ENCODE results near the gene PYCR2.

PYCR2 gene

DNA sequence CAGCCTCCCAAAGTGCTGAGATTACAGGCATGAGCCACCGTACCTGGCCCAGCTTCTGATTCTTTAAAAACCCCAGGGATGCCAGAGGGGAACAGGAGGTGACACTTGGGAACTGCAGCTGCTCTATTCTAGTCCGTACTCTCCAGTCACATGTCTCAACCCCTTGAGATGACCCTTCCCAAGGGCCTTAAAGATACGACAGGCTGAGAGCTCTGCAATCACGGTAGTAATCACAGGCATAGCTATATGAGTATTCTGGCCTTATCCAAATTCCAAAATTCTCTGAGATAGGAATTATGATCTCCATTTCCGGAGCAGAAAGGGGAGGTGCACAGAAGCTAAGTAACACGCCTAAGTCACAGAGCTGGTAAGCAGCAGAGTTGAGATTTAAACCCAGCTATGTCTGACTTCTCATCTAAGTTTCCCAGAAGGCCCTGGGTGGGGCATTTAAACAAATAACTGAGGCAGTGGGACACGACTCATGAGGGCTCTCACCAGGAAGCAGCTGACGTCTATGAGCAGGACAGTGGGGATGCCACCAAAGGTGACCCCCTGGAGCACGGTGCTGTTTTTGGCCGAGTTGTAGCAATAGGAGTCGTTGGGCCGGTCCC lies 47.0 kb downstream of the PYCR2 start:
- no peak for DNase-seq (ENCODE audit: low spot score)

DNA sequence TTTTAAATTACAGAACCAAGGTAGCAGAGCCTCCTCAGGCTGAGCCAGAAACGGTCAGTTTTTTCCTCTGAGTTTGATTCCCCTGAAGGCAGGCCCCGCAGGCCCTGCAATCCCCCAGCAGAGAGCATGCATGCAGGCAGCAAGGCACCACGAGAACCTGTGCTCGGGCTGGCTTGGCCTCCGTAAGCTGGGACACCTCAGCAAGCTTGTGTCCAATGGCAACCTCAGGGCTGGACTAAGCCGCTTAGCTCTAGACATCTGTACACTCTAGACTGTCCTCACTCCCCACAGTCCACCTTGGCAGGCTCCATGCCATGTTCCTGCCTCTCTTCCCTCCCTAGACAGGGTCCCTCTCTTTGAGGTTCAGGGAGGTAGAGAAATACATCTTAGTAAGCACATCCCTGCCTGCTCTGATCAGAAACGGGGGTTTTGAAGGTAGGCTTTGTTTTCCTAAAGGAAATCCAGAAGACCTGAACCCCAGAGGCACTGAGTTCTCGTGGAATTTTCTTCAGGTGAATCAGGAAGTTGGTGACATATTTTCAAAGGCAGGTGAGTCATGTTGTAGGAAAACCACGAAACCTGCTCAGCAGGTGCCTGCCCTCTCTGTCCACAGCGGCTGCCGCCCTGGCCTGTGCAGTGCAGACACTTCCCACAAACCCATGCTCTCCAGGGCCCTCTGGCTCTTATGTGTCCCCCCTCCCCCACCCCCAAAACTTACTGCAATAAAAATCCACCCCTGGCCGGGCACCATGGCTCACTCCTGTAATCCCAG lies 48.8 kb downstream of the PYCR2 start:
- DNase-seq (ENCODE audit: low spot score): no peak

DNA sequence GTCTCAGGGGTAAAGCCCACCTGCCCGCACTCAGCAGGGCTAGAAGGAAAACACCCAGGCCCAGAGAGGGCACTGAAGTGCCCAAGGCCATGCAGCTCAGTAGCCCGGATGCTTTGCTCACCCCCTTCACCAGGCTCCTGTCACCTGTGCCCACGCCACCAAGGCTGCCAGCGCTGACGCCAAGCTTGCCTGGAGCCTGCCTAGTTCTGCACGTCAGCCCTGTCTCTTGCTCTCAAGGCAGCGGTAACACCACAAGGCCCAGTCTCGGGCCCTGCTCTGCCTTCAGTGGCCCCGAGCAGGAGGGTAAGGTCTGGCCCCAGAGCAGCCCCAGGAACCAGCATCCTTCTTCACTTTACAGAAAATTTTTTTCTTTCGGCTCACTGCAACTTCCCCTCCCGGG lies 49.6 kb downstream of the PYCR2 start:
- DNase-seq (ENCODE audit: low spot score): no peak

DNA sequence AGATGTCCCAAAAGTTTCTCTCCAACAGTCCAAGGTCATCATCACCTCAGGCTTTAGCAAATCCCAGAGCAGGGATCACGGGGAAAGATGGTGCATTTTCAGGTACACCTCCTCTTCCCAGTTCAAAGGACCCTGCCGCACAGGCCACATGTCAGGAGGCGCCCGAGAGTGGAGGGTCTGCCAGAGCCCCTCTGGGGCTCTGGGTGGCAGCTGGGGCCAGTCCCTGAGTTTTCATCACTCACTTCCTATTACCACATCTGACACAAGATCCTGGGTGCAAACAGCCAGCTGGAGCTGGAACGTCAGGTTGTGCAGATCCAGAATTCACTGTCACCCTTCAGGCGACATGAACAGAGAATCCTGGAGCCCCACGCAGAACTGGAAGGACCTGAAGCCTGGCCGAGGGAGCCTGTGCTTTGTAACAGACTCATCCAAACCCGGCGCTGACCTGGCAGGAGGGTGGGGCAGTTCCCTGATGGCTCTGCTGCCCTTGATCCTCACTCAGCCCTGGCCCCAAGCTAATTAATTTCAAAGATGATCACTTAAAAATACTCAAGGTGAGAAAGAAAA lies 50.7 kb downstream of the PYCR2 start:
- DNase-seq (ENCODE audit: low spot score): no peak

DNA sequence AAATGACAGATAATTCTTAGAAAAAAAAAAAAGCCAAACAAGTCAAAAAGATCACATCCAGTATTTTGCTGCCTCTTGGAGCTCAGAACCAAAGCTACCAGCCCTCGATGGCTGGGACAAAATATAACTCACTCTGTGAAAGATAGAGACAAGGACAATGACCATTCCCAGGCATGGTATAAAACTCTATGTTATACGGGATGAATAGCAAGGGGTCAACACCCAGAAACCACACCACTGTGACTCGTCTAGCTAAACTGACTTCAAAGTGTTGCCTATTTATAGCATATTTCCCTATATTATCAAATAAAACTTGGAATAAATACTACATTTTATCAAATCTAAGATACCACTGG lies 52.0 kb downstream of the PYCR2 start:
- DNase-seq (ENCODE audit: low spot score): no peak

DNA sequence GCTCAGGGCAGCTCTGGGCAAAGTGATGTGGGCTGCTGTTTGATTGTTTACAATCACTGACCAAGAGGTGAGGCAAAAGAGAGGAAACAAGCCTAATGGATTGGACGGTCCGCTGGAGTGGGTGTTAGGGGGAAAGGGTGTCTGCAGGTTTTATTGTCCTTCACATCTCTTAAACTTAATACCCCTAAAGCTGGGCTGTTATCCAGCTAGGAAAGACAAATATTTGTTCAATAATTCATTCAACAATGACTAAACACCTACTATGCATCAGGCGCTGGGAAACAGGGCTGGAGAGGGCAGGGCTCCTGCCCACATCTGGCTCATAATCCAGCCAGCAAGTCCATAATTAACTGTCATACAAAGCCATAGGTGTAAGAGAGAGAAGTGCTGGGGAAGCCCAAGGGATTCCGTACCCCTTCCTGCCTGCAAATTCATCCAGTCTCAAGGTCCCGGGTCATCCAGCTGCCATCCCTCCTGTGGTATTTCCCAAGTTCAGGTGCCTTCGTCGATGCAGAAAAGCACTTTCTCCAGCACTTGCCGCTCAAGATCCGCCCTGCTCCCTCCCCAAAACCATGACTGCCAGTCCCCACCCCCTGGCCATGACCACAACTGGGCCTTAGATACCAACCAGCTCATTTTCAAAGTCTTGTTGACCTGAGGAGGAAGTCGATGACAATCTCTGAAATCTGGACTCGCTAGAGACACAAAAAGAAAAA lies 52.5 kb downstream of the PYCR2 start:
- no peak for DNase-seq (ENCODE audit: low spot score)

DNA sequence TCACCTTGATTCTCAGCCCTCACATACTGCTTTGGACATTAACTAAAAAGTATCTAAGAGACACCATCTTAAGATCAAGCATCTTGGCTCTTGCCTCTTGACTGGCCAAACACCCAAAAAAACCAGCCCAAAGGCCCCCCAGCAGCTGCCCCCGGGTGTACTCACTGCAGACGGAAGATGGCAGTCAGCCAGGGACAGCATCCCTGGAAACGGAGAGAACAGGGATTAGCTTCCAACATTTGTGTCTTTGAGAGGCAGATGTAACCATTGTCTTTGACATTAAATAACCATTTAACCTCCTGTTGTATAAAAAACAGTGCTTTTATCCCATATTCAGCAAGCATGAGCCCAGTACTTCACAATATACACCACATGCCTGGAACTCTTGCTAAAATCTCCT lies 53.1 kb downstream of the PYCR2 start:
- no peak for DNase-seq (ENCODE audit: low spot score)
